H1 (cell line): ENCODE data around the gene CACNG3. TPM values are rescaled to one million over a fixed set of nuclear protein-coding genes. Genes with fewer than 3 reads are reported as not detected.

Experiments
- BCL11A ChIP-seq, 2 experiments: IDR thresholded peaks; one replicate each; pipeline ENCODE4 v1.6.1; 2011; ENCODE audit warnings: low read depth in 2 of 2, low read length in 2 of 2, mild to moderate bottlenecking in 2 of 2
- CHD7 ChIP-seq: fragments of 300-600 bp; sonication (generic); IDR thresholded peaks from 2 replicates; pipeline ENCODE4 v1.7.1; 2012; ENCODE audit warnings: low read length, moderate library complexity, mild to moderate bottlenecking, inconsistent platforms; ENCODE audit not compliant: insufficient replicate concordance
- KDM4A ChIP-seq: IDR thresholded peaks from one replicate; pipeline ENCODE4 v1.7.1; 2012; ENCODE audit warnings: low read depth, mild to moderate bottlenecking, moderate library complexity, low read length, inconsistent platforms; ENCODE audit not compliant: severe bottlenecking
- POLR2AphosphoS5 ChIP-seq: IDR thresholded peaks from 2 replicates; pipeline ENCODE4 v1.6.1; 2011; ENCODE audit warnings: low read depth, low read length
- RBBP5 ChIP-seq: IDR thresholded peaks from 2 replicates; pipeline ENCODE4 v1.7.1; 2012; ENCODE audit warnings: low read depth, mild to moderate bottlenecking, inconsistent platforms, low read length, moderate library complexity, borderline replicate concordance
- SAP30 ChIP-seq: fragments of 300-600 bp; sonication (generic); IDR thresholded peaks from 2 replicates; pipeline ENCODE4 v1.7.1; 2012; ENCODE audit warnings: low read length, moderate library complexity, mild to moderate bottlenecking, inconsistent platforms; ENCODE audit not compliant: insufficient read depth, insufficient replicate concordance
- SP4 ChIP-seq: IDR thresholded peaks from 2 replicates; pipeline ENCODE4 v1.6.1; 2012; ENCODE audit warnings: low read length, inconsistent platforms
- SUZ12 ChIP-seq: fragments of 200-600 bp; sonication (generic); IDR thresholded peaks from 2 replicates; pipeline ENCODE4 v1.6.1; 2012; ENCODE audit warnings: mild to moderate bottlenecking, inconsistent platforms, low read length, moderate library complexity, mixed read lengths
- YY1 ChIP-seq: IDR thresholded peaks from 2 replicates; pipeline ENCODE4 v1.6.1; 2011; ENCODE audit warnings: low read depth, mild to moderate bottlenecking, low read length
- polyA plus RNA-seq, 7 experiments: library from polyadenylated mRNA; depleted of rRNA in 3 of 7; stranded (reverse) in 5 of 7; unstranded in 2 of 7; fragments of >200 nt in 5 of 7; fragments of 200-250 nt in 2 of 7; gene quantifications; 1 replicate in 5 of 7; 2 replicates in 1 of 7; 4 replicates in 1 of 7; pipeline versions ENCODE4 v1.2.1 to v1.2.3, GENCODE V29; 2011 to 2013; ENCODE audit warnings: missing spikeins in 2 of 7, mixed read lengths in 2 of 7
- total RNA-seq: library from RNA; stranded (reverse); fragmentation: NEBNext Ultra II Directional; extraction: Animal tissue kit (Norgen Biotek cat#: 25700); gene quantifications from 2 replicates; pipeline ENCODE4 v1.2.1, GENCODE V29; 2021

CACNG3 gene
- total and polyA plus RNA-seq, 2 of the 8 experiments (the other 6 are each of a cell fraction or from before 2014, with no cell fraction given): 0.12 TPM; not detected in 1

DNA sequence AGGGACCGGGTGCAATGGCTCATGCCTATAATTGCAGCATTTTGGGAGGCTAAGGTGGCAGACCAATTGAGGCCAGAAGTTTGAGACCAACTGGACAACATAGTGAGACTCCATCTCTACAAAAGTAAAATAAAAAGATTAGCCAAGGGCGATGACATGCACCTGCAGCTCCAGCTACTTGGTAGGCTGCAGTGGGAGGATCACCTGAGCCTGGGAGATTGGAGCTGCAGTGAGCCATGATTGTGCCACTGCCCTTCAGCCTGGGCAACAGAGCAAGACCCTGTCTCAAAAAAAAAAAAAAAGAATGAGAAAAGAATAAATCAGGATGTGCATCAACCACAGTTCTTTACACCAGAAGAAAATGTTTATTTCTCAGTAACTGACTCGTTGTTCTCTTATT lies 76.0 kb downstream of the CACNG3 start (continued):
- TF ChIP-seq CHD7 (no peak), SAP30 (no peak), SUZ12 (no peak), KDM4A (no peak), YY1 (no peak), RBBP5 (no peak), SP4 (no peak), BCL11A (IDR thresholded peaks at IDR 0.05; ENCODE audit: low read depth in 2 of 2, low read length in 2 of 2) (no peak), POLR2AphosphoS5 (no peak)
